ENCODE data around the gene UBE3B. TPM values are rescaled to one million over a fixed set of nuclear protein-coding genes. Genes with fewer than 3 reads are reported as not detected.

The UBE3B gene
- total RNA-seq, 6 experiments from 2014 or later, result 41.3 to 43.6 (median 43.1) TPM

DNA sequence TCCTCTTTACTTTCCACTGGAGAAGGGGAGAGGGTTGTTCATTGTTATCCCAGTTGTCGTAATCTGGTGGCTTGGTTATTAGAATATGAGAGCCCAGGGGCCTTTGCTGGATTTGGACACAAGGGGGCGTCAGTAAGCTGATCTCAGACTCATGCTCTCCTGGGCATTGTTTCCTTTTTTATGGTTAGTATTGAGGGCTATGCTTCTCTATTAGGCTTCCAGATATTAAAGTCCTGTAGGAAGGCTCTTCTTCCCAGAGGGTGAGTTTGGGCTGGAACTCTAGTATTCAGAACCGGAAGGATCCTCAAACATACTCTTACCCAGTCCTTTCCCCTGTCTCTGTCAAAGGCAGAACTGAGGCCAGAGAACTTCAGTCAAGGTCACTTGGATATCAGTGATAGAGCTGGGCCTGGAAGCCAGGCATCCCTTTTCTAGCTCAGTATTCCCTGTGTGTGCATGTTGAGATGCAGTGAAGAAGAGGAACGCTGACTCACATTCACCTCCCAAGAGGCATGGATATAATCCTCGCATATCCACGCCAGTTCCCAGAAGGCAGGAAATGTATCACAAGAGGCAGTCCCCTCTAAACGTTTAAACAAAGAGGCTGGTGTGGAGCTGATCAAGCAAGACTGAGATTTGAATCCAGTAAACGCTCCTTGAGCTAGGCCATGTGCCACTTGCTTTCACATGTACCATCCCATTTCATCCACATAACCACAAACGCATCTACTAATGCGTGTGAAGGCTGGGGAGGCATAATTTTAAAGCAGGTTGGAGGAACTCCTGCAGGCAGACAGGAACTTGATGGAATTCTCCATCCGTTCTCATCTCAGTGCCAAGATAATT is 41.6 kb downstream of the UBE3B start:
- H3K4me1 Mint-ChIP-seq (ENCODE audit: low read depth), result peaks cover 29% of the 10 kb centered on the region
- H3K4me3 Mint-ChIP-seq, result peak overlapping the region; percentile 23; the same call in 1 of the 2 replicates
- TF ChIP-seq CTCF (IDR thresholded peaks at IDR 0.05), result peak; percentile 94
- H3K9me3 Mint-ChIP-seq, result no peaks in the 10 kb centered on the region
- H3K36me3 Mint-ChIP-seq (ENCODE audit: low read depth), result peaks cover 44% of the 10 kb centered on the region
- peak; percentile 59 for DNase-seq
- peak overlapping the region; percentile 93 for H3K27ac Mint-ChIP-seq
- no peaks in the 10 kb centered on the region; the same call in 1 of the 2 replicates for H3K27me3 Mint-ChIP-seq (ENCODE audit: insufficient read depth)

GRCh38 chr12:109519787-109520186 is 42.4 kb downstream of the UBE3B start:
- Mint-ChIP-seq H3K36me3 (ENCODE audit: low read depth) (peaks cover 44% of the 10 kb centered on the region), H3K9me3 (no peaks in the 10 kb centered on the region), H3K4me1 (ENCODE audit: low read depth) (peaks cover 29% of the 10 kb centered on the region), H3K27ac (peak overlapping the region; percentile 93), H3K4me3 (no peak overlapping the region; the same call in 1 of the 2 replicates), H3K27me3 (ENCODE audit: insufficient read depth) (no peaks in the 10 kb centered on the region; the same call in 1 of the 2 replicates)
- no peak for TF ChIP-seq CTCF (IDR thresholded peaks at IDR 0.05)
- DNase-seq, result no peak

- DNase-seq, result no peak
- peaks cover 45% of the 10 kb centered on the region for H3K36me3 Mint-ChIP-seq (ENCODE audit: low read depth)
- no peaks in the 10 kb centered on the region; the same call in 1 of the 2 replicates for H3K27me3 Mint-ChIP-seq (ENCODE audit: insufficient read depth)
- TF ChIP-seq CTCF (IDR thresholded peaks at IDR 0.05), result no peak
- no peaks in the 10 kb centered on the region for H3K9me3 Mint-ChIP-seq
- no peak overlapping the region for H3K4me3 Mint-ChIP-seq
- H3K27ac Mint-ChIP-seq, result peak overlapping the region; percentile 21; the same call in 1 of the 2 replicates
- H3K4me1 Mint-ChIP-seq (ENCODE audit: low read depth), result peaks cover 29% of the 10 kb centered on the region
Observed at GRCh38 chr12:109521831-109522230, 44.4 kb downstream of the UBE3B start.

DNA sequence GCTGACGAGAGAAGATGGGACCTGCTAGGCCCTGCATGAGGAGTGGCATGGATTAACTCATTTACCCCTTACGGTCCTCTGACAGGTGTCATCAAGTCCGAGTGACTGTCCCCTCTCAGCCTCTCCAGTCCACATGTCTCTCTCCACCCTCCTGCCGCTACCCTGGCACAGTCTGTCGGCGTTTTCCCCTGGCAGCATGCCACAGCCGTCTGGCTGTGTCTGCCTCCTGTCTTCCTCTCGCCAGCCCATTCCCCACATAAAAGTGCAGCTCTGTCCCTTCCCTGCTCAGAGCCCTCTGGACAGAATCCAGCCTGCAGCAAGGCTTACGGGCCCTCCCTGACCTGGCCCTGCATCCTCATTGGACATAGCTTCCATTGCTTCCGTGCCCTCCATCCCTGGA is 45.6 kb downstream of the UBE3B start:
- Mint-ChIP-seq H3K27me3 (ENCODE audit: insufficient read depth) (no peaks in the 10 kb centered on the region; the same call in 1 of the 2 replicates), H3K27ac (no peak overlapping the region), H3K4me3 (no peak overlapping the region), H3K36me3 (ENCODE audit: low read depth) (peaks cover 33% of the 10 kb centered on the region), H3K9me3 (no peaks in the 10 kb centered on the region), H3K4me1 (ENCODE audit: low read depth) (peaks cover 29% of the 10 kb centered on the region)
- no peak for DNase-seq
- TF ChIP-seq CTCF (IDR thresholded peaks at IDR 0.05), result no peak

DNA sequence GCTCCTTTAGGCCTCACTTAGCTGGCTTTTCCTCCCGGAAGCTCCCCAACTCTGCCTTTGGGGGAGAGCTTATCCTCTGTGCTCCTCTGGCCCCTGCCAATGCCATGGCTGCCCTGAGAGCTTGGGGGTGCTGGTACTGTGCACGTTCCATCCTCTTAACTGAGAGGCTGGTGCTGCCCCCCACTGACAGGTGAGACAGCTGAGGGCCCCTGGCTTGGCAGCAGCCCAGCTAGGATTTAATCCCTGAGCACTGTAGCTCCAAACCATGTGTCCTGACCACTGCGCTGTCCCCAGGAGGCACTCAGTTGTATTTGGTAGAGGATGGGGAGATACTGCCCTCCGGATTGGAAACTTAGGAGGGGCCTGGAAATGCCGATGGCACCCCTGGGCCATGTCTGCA is 46.1 kb downstream of the UBE3B start:
- H3K9me3 Mint-ChIP-seq, result no peaks in the 10 kb centered on the region
- H3K36me3 Mint-ChIP-seq (ENCODE audit: low read depth), result peaks cover 29% of the 10 kb centered on the region
- H3K4me3 Mint-ChIP-seq, result no peak overlapping the region

More for the DNA sequence above, 46.1 kb downstream of the UBE3B start:
- no peak for DNase-seq
- TF ChIP-seq CTCF (IDR thresholded peaks at IDR 0.05), result no peak
- Mint-ChIP-seq H3K27ac (no peak overlapping the region), H3K4me1 (ENCODE audit: low read depth) (peaks cover 25% of the 10 kb centered on the region), H3K27me3 (ENCODE audit: insufficient read depth) (no peaks in the 10 kb centered on the region; the same call in 1 of the 2 replicates)

Data from HFFc6 (cell line).